Measurements from ENCODE around the gene FAM53B. TPM values are rescaled to one million over a fixed set of nuclear protein-coding genes. Genes with fewer than 3 reads are reported as not detected.

Gene FAM53B
- total RNA-seq, 1 experiment from 2014 or later: 9.8 TPM

DNA sequence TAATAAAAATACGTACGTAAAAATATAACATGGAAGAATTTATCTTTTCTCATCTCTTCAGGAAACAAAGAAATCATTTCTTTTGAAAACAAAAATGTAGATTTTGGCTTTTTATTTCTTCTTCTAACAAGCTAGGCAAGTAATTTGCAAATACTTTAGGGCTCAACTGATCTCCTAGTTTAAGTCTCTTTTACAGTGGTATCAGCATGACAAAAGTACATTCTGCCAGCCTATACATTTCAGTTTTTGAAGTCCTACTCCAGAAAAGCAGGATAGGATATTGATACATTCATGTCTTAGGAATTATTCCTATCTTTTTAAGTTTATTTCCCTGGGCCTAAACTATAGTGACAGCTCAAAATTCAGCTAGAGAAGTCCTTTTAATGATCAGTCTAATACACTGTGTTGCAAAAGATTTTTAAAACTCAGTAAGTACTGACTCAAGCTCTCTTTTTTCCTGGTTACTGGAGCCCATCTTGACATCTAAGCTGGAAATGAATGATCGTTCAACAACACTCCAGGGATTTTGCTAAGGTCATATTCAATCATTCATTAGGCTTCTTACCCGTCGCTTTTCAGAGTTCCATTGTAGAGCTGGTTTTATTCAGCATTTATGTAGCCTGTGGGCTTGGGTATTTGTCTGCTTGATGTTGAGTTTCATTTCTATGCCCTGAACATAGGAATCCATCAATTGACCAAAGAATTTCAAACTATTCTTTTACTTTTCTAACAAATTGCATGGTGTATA, 12.2 kb upstream of the FAM53B start:
- H3K79me2 ChIP-seq (ENCODE audit: low read depth): no peaks in the 10 kb centered on the region
- H3K36me3 ChIP-seq (ENCODE audit: low read depth): no peaks in the 10 kb centered on the region
- no peaks in the 10 kb centered on the region for H3K27me3 ChIP-seq (ENCODE audit: insufficient read depth, low read depth)
- no peak overlapping the region for H2AFZ ChIP-seq
- no TSS peak for BruUV-seq (replicated peaks)
- intact Hi-C loops (cut with micrococcal nuclease; ENCODE audit: unreplicated experiment): no loop called here
- H3K27ac ChIP-seq: no peak overlapping the region
- ChIA-PET POLR2A (ENCODE audit: unreplicated experiment) (interaction anchor here (0.7 kb wide), 1 partner anchor 228 kb away, joined by 3 read pairs; no protein-coding TSS in a partner anchor), CTCF (no interaction called here)
- TF ChIP-seq, protein P1, sequence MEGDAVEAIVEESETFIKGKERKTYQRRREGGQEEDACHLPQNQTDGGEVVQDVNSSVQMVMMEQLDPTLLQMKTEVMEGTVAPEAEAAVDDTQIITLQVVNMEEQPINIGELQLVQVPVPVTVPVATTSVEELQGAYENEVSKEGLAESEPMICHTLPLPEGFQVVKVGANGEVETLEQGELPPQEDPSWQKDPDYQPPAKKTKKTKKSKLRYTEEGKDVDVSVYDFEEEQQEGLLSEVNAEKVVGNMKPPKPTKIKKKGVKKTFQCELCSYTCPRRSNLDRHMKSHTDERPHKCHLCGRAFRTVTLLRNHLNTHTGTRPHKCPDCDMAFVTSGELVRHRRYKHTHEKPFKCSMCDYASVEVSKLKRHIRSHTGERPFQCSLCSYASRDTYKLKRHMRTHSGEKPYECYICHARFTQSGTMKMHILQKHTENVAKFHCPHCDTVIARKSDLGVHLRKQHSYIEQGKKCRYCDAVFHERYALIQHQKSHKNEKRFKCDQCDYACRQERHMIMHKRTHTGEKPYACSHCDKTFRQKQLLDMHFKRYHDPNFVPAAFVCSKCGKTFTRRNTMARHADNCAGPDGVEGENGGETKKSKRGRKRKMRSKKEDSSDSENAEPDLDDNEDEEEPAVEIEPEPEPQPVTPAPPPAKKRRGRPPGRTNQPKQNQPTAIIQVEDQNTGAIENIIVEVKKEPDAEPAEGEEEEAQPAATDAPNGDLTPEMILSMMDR (conservative IDR thresholded peaks at IDR 0.05): no peak
- no peaks in the 10 kb centered on the region for H3K9me3 ChIP-seq (ENCODE audit: insufficient read depth, low read depth)
- no peaks in the 10 kb centered on the region for H3K4me1 ChIP-seq (replicated peaks; ENCODE audit: insufficient read depth)
- no peak overlapping the region for H3K4me3 ChIP-seq
- H3K4me2 ChIP-seq: no peak overlapping the region
- H3F3A ChIP-seq (ENCODE audit: insufficient read depth, low read depth): no peaks in the 10 kb centered on the region
- DNase-seq: no peak
- H3K9me2 ChIP-seq (ENCODE audit: insufficient read depth): no peaks in the 10 kb centered on the region
- no peaks in the 10 kb centered on the region for H4K20me1 ChIP-seq (ENCODE audit: insufficient read depth)

- Histone ChIP-seq H3K4me1 (replicated peaks; ENCODE audit: insufficient read depth) (no peaks in the 10 kb centered on the region), H3K27me3 (ENCODE audit: insufficient read depth, low read depth) (no peaks in the 10 kb centered on the region), H3K79me2 (ENCODE audit: low read depth) (no peaks in the 10 kb centered on the region), H3K4me2 (no peak overlapping the region), H3K36me3 (ENCODE audit: low read depth) (no peaks in the 10 kb centered on the region), H3F3A (ENCODE audit: insufficient read depth, low read depth) (no peaks in the 10 kb centered on the region), H2AFZ (no peak overlapping the region), H4K20me1 (ENCODE audit: insufficient read depth) (no peaks in the 10 kb centered on the region), H3K27ac (no peak overlapping the region), H3K9me2 (ENCODE audit: insufficient read depth) (no peaks in the 10 kb centered on the region), H3K4me3 (no peak overlapping the region), H3K9me3 (ENCODE audit: insufficient read depth, low read depth) (no peaks in the 10 kb centered on the region)
- BruUV-seq (replicated peaks): no TSS peak
- DNase-seq: no peak
- intact Hi-C loops (cut with micrococcal nuclease; ENCODE audit: unreplicated experiment): no loop called here
- POLR2A ChIA-PET (ENCODE audit: unreplicated experiment): no interaction called here
- CTCF ChIA-PET: no interaction called here
- TF ChIP-seq, protein P1 (conservative IDR thresholded peaks at IDR 0.05): no peak
- TF ChIP-seq EZH2 (IDR thresholded peaks at IDR 0.05; ENCODE audit: low read depth): no peak
Measured at GRCh38 chr10:124755581-124755980, 11.4 kb upstream of the FAM53B start.

DNA sequence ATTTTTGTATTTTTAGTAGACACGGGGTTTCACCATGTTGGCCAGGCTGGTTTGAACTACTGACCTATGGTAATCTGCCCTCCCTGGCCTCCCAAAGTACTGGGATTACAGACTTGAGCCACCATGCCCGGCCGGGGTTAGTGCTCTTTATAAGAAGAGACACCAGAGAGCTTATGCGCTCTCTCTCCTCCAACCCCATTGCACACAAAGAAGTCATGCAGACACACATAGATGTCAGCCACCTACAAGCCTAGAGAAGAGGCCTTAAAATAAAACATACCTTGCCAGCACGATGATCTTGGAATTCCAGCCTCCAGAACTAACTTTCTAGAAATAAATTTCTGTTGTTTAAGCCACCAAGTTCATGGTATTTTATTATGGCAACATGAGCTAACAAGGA, 10.0 kb upstream of the FAM53B start:
- H3K27ac ChIP-seq: no peak overlapping the region
- H3K79me2 ChIP-seq (ENCODE audit: low read depth): no peaks in the 10 kb centered on the region
- H2AFZ ChIP-seq: no peak overlapping the region
- BruUV-seq (replicated peaks): no TSS peak
- no peaks in the 10 kb centered on the region for H3F3A ChIP-seq (ENCODE audit: insufficient read depth, low read depth)
- no peak overlapping the region for H3K4me3 ChIP-seq
- H4K20me1 ChIP-seq (ENCODE audit: insufficient read depth): no peaks in the 10 kb centered on the region
- ChIA-PET POLR2A (ENCODE audit: unreplicated experiment) (no interaction called here), CTCF (no interaction called here)
- no peaks in the 10 kb centered on the region for H3K27me3 ChIP-seq (ENCODE audit: insufficient read depth, low read depth)
- H3K9me3 ChIP-seq (ENCODE audit: insufficient read depth, low read depth): no peaks in the 10 kb centered on the region
- H3K4me2 ChIP-seq: no peak overlapping the region
- DNase-seq: no peak
- H3K36me3 ChIP-seq (ENCODE audit: low read depth): no peaks in the 10 kb centered on the region
- intact Hi-C loops (cut with micrococcal nuclease; ENCODE audit: unreplicated experiment): no loop called here
- TF ChIP-seq EZH2 (IDR thresholded peaks at IDR 0.05; ENCODE audit: low read depth): no peak
- TF ChIP-seq, protein P1 (conservative IDR thresholded peaks at IDR 0.05): no peak
- no peaks in the 10 kb centered on the region for H3K9me2 ChIP-seq (ENCODE audit: insufficient read depth)
- no peaks in the 10 kb centered on the region for H3K4me1 ChIP-seq (replicated peaks; ENCODE audit: insufficient read depth)
